ENCODE measurements around the gene SOBP.

- TF ChIP-seq ELK4 (IDR thresholded peaks at IDR 0.05; ENCODE audit: borderline replicate concordance, low read depth, low read length) (no peak), CTCF (tag by site-specific recombination; IDR thresholded peaks at IDR 0.05) (no peak), ZNF148 (tag by site-specific recombination; IDR thresholded peaks at IDR 0.05; ENCODE audit: borderline replicate concordance) (no peak), EGR2 (tag by site-specific recombination; IDR thresholded peaks at IDR 0.05; ENCODE audit: low read depth) (no peak), SCRT2 (tag by site-specific recombination; IDR thresholded peaks at IDR 0.05) (no peak), YY1 (tag by site-specific recombination; IDR thresholded peaks at IDR 0.05) (no peak), GLI4 (tag by site-specific recombination; IDR thresholded peaks at IDR 0.05) (no peak), PRDM1 (tag by site-specific recombination; IDR thresholded peaks at IDR 0.05) (no peak), HIC1 (tag by site-specific recombination; IDR thresholded peaks at IDR 0.05) (no peak)
Measured at GRCh38 chr6:107620732-107621131, 130.8 kb downstream of the SOBP start.

All from HEK293 (cell line).